HepG2 (cell line): ENCODE data around the gene PAQR7. TPM values are rescaled to one million over a fixed set of nuclear protein-coding genes. Genes with fewer than 3 reads are reported as not detected.

Experiments used
- FOXA3 ChIP-seq: IDR thresholded peaks from 2 replicates; pipeline ENCODE4 v1.6.1; 2016; ENCODE audit warnings: missing genetic modification reagents, missing compliant biosample characterization
- RNF2 ChIP-seq: fragments of 450-650 bp; conservative IDR thresholded peaks from 2 replicates; pipeline ENCODE4 v1.6.1; 2016; ENCODE audit warnings: low read depth
- ZNF33A ChIP-seq: sonication (generic); formaldehyde crosslinking; IDR thresholded peaks from 2 replicates; pipeline ENCODE4 v1.5.1; 2020; ENCODE audit warnings: missing genetic modification reagents, mild to moderate bottlenecking, moderate library complexity, borderline replicate concordance
- ZNF567 ChIP-seq: sonication (generic); formaldehyde crosslinking; IDR thresholded peaks from 2 replicates; pipeline ENCODE4 v1.8.1; 2023; ENCODE audit warnings: mild to moderate bottlenecking, missing genetic modification reagents, borderline replicate concordance
- polyA plus RNA-seq, 8 experiments: library from polyadenylated mRNA; depleted of rRNA in 3 of 8; stranded (reverse) in 7 of 8; unstranded in 1 of 8; fragments of >200 nt; fragmentation: Illumina TruSeq in 4 of 8; extraction: Trizol in 4 of 8; gene quantifications; 2 replicates each; pipeline versions ENCODE4 v1.2.1 to v1.2.3, GENCODE V29; 2011 to 2016; ENCODE audit warnings: low read depth in 4 of 8, missing spikeins in 1 of 8, mixed read lengths in 1 of 8; ENCODE audit not compliant: insufficient read depth in 1 of 8
- total RNA-seq, 5 experiments: library from RNA; depleted of rRNA; stranded (reverse); fragments of >200 nt; fragmentation: Illumina TruSeq; extraction: Trizol; gene quantifications; 2 replicates each; pipeline ENCODE4 v1.2.3, GENCODE V29; 2016; ENCODE audit warnings: low read depth in 1 of 5
- TF ChIP-seq, protein P1 (sequence below): sonication (generic); formaldehyde crosslinking; IDR thresholded peaks from 2 replicates; pipeline ENCODE4 v1.5.0; 2020; ENCODE audit warnings: missing genetic modification reagents, mild to moderate bottlenecking, borderline replicate concordance
- TF ChIP-seq, protein P2 (sequence below): sonication (generic); formaldehyde crosslinking; IDR thresholded peaks from 2 replicates; pipeline ENCODE4 v1.4.0; 2020; ENCODE audit warnings: missing genetic modification reagents
- TF ChIP-seq, protein P3 (sequence below): sonication (generic); formaldehyde crosslinking; IDR thresholded peaks from one replicate; pipeline ENCODE4 v1.5.1; 2020; ENCODE audit warnings: mild to moderate bottlenecking, missing genetic modification reagents; ENCODE audit errors: not compliant biosample characterization
- TF ChIP-seq, protein P4 (sequence below): IDR thresholded peaks from 2 replicates; pipeline ENCODE4 v1.6.1; 2016; ENCODE audit warnings: low read depth, borderline replicate concordance
- TF ChIP-seq, protein P5 (sequence below): sonication (generic); formaldehyde crosslinking; IDR thresholded peaks from 2 replicates; pipeline ENCODE4 v1.5.1; 2020; ENCODE audit warnings: missing genetic modification reagents, mild to moderate bottlenecking, borderline replicate concordance
- TF ChIP-seq, protein P6 (sequence below): sonication (generic); formaldehyde crosslinking; IDR thresholded peaks from 2 replicates; pipeline ENCODE4 v1.4.0; 2020; ENCODE audit warnings: missing genetic modification reagents, borderline replicate concordance

PAQR7 gene
- total and polyA plus RNA-seq, 2 of the 13 experiments (the other 11 are each of a cell fraction or from before 2014, with no cell fraction given), result 13.2 to 16.6 TPM

DNA sequence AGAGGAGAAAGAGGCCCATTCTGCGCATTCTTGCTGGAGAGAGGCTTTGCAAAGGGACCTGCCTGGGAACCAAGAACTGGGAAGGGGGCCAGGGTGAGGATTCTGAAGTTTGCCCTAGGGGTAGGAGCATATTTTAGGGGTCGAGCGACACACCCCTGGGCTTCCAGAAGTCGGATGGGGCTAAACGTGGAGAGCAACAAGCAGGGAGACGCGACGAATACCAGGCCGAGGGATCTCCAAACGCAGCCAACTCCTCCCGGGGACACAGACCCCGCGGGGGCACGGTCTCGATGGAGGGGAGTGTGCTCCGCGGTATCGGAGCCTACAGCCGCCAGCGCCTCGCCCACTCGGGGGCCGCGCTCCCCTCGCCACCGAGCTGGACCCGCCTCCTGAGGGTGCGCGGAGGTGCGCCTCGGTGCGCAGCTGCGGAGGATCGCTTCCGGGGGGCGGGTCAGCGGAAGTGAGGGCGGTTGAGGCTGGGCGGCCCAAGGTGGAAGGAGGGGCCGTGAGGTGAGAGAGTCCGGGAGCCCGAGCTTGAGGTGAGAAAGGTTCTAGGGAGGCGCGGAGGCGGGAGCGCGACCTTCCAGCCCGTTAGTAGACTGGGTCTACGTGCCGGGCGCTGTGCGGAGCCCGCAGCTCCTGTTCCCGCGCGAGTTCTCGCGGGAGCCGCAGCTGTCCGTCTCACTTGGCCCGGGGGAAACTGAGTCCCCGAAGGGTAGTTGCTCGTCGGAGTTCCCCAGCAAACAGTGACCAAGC lies 55.8 kb downstream of the PAQR7 start, which contains the start of gene MTFR1L (continued):
- TF ChIP-seq, protein P1, sequence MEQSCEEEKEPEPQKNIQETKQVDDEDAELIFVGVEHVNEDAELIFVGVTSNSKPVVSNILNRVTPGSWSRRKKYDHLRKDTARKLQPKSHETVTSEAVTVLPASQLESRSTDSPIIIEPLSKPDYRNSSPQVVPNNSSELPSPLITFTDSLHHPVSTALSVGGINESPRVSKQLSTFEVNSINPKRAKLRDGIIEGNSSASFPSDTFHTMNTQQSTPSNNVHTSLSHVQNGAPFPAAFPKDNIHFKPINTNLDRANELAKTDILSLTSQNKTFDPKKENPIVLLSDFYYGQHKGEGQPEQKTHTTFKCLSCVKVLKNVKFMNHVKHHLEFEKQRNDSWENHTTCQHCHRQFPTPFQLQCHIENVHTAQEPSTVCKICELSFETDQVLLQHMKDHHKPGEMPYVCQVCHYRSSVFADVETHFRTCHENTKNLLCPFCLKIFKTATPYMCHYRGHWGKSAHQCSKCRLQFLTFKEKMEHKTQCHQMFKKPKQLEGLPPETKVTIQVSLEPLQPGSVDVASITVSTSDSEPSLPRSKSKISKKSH, result no peak
- TF ChIP-seq, protein P2, sequence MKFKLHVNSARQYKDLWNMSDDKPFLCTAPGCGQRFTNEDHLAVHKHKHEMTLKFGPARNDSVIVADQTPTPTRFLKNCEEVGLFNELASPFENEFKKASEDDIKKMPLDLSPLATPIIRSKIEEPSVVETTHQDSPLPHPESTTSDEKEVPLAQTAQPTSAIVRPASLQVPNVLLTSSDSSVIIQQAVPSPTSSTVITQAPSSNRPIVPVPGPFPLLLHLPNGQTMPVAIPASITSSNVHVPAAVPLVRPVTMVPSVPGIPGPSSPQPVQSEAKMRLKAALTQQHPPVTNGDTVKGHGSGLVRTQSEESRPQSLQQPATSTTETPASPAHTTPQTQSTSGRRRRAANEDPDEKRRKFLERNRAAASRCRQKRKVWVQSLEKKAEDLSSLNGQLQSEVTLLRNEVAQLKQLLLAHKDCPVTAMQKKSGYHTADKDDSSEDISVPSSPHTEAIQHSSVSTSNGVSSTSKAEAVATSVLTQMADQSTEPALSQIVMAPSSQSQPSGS (CRISPR knock-in tag), result peak; percentile 76
- TF ChIP-seq ZNF567 (CRISPR knock-in tag), result no peak
- TF ChIP-seq, protein P3, sequence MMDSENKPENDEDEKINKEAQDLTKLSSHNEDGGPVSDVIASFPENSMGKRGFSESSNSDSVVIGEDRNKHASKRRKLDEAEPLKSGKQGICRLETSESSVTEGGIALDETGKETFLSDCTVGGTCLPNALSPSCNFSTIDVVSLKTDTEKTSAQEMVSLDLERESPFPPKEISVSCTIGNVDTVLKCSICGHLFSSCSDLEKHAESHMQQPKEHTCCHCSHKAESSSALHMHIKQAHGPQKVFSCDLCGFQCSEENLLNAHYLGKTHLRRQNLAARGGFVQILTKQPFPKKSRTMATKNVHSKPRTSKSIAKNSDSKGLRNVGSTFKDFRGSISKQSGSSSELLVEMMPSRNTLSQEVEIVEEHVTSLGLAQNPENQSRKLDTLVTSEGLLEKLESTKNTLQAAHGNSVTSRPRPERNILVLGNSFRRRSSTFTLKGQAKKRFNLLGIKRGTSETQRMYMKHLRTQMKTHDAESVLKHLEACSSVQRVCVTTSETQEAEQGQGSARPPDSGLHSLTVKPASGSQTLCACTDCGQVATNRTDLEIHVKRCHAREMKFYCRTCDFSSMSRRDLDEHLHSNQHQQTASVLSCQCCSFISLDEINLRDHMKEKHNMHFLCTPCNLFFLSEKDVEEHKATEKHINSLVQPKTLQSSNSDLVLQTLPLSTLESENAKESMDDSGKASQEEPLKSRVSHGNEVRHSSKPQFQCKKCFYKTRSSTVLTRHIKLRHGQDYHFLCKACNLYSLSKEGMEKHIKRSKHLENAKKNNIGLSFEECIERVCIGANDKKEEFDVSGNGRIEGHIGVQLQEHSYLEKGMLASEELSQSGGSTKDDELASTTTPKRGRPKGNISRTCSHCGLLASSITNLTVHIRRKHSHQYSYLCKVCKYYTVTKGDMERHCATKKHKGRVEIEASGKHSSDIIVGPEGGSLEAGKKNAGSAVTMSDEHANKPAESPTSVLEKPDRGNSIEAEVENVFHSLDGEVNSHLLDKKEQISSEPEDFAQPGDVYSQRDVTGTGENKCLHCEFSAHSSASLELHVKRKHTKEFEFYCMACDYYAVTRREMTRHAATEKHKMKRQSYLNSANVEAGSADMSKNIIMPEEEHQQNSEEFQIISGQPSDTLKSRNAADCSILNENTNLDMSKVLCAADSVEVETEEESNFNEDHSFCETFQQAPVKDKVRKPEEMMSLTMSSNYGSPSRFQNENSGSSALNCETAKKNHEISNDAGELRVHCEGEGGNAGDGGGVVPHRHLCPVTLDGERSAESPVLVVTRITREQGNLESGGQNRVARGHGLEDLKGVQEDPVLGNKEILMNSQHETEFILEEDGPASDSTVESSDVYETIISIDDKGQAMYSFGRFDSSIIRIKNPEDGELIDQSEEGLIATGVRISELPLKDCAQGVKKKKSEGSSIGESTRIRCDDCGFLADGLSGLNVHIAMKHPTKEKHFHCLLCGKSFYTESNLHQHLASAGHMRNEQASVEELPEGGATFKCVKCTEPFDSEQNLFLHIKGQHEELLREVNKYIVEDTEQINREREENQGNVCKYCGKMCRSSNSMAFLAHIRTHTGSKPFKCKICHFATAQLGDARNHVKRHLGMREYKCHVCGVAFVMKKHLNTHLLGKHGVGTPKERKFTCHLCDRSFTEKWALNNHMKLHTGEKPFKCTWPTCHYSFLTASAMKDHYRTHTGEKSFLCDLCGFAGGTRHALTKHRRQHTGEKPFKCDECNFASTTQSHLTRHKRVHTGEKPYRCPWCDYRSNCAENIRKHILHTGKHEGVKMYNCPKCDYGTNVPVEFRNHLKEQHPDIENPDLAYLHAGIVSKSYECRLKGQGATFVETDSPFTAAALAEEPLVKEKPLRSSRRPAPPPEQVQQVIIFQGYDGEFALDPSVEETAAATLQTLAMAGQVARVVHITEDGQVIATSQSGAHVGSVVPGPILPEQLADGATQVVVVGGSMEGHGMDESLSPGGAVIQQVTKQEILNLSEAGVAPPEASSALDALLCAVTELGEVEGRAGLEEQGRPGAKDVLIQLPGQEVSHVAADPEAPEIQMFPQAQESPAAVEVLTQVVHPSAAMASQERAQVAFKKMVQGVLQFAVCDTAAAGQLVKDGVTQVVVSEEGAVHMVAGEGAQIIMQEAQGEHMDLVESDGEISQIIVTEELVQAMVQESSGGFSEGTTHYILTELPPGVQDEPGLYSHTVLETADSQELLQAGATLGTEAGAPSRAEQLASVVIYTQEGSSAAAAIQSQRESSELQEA, result peak; percentile 2
- TF ChIP-seq, protein P4, sequence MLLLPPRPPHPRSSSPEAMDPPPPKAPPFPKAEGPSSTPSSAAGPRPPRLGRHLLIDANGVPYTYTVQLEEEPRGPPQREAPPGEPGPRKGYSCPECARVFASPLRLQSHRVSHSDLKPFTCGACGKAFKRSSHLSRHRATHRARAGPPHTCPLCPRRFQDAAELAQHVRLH (CRISPR knock-in tag), result peak; percentile 79
- TF ChIP-seq, protein P5, sequence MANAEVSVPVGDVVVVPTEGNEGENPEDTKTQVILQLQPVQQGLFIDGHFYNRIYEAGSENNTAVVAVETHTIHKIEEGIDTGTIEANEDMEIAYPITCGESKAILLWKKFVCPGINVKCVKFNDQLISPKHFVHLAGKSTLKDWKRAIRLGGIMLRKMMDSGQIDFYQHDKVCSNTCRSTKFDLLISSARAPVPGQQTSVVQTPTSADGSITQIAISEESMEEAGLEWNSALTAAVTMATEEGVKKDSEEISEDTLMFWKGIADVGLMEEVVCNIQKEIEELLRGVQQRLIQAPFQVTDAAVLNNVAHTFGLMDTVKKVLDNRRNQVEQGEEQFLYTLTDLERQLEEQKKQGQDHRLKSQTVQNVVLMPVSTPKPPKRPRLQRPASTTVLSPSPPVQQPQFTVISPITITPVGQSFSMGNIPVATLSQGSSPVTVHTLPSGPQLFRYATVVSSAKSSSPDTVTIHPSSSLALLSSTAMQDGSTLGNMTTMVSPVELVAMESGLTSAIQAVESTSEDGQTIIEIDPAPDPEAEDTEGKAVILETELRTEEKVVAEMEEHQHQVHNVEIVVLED (CRISPR knock-in tag), result peak; percentile 76
- no peak for TF ChIP-seq RNF2
- no peak for TF ChIP-seq FOXA3 (CRISPR knock-in tag)
- peak; percentile 5; the same call in 1 of the 2 replicates for TF ChIP-seq ZNF33A
- TF ChIP-seq, protein P6, sequence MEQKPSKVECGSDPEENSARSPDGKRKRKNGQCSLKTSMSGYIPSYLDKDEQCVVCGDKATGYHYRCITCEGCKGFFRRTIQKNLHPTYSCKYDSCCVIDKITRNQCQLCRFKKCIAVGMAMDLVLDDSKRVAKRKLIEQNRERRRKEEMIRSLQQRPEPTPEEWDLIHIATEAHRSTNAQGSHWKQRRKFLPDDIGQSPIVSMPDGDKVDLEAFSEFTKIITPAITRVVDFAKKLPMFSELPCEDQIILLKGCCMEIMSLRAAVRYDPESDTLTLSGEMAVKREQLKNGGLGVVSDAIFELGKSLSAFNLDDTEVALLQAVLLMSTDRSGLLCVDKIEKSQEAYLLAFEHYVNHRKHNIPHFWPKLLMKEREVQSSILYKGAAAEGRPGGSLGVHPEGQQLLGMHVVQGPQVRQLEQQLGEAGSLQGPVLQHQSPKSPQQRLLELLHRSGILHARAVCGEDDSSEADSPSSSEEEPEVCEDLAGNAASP, result peak; percentile 55; the same call in 1 of the 2 replicates
